GM21390 (cell line): Measurements from ENCODE around the gene ZNF846.
"Not testable (repeated sequence)": the region's sequence is repeated elsewhere in the genome, so short reads cannot be mapped to it uniquely, and the experiment has no call there.

ENCODE experiments used
- ATAC-seq: cut with Tn5 transposase; IDR thresholded peaks from one replicate; pipeline ENCODE4 v1.9.1; 2021; ENCODE audit not compliant: unreplicated experiment

ZNF846 gene

GRCh38 chr19:9768175-9769112 is at the start of gene ZNF846:
Gene ZNF846 (minus strand): TSS chr19:9768738. CDS start chr19:9764950, 3,788 bp downstream.
- peak; percentile 96 for ATAC-seq

- no peak for ATAC-seq
Observed at GRCh38 chr19:9818175-9818733, 49.7 kb upstream of the ZNF846 start.

GRCh38 chr19:9811139-9811538 is 42.6 kb upstream of the ZNF846 start:
- no peak for ATAC-seq

- no peak for ATAC-seq
Observed at GRCh38 chr19:9808855-9809824, 40.6 kb upstream of the ZNF846 start.

DNA sequence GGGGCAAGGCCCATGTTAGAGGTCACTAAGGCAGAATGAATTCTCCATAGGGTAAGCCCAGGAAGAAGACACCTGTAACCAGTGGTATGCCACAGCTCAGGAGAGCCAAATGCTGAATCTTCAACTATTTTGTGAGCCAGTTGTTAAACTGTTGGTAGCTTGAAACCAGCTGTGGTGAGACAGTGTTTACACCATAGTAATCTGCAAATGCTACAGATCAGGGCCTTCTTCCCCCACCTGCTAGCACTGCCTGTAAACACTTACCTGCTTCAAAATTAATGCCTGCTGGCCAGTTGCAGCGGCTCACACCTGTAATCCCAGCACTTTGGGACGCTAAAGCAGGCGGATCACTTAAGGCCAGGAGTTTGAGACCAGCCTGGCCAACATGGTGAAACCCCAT is 38.3 kb upstream of the ZNF846 start:
- ATAC-seq = no peak

DNA sequence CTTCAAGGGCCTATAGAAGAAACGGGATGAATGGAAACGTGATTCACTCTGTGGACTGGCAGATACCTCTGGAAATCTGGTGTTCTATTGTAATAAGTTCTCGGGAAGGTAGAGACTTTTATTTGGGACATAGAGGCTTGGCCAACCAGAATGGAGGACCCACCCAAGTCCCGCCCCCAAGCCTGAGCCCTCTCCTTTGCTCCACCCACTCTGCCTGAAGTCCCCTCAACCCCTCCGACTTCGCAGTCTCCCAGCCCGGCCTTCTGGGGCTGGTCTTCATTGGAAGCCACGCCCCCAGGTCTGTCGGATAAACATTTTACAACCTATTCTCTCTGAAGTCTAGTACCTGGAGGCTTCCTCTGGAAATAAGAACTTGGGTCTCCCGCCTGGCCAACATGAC is 33.4 kb upstream of the ZNF846 start:
- no peak for ATAC-seq

DNA sequence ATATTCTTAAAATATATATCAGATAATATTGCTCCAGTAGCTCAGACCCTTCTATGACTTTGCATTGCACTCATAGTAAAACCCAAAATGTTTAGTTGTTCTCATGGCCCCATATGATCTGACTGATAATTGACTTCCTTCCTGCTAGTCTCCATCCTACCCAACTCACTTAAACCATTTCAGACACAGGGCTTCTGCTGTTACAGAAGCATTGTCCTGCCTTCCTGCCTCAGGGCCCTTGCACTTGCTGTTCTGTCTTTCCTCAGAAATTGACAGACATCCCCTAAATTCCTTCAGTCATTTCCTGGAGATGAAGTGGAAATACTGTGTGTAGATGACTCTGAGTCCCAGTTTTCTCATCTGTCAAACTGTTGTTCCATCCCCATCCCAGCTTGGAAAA is 30.6 kb upstream of the ZNF846 start:
- no peak for ATAC-seq

GRCh38 chr19:9797871-9798270 is 29.3 kb upstream of the ZNF846 start:
- ATAC-seq = no peak

DNA sequence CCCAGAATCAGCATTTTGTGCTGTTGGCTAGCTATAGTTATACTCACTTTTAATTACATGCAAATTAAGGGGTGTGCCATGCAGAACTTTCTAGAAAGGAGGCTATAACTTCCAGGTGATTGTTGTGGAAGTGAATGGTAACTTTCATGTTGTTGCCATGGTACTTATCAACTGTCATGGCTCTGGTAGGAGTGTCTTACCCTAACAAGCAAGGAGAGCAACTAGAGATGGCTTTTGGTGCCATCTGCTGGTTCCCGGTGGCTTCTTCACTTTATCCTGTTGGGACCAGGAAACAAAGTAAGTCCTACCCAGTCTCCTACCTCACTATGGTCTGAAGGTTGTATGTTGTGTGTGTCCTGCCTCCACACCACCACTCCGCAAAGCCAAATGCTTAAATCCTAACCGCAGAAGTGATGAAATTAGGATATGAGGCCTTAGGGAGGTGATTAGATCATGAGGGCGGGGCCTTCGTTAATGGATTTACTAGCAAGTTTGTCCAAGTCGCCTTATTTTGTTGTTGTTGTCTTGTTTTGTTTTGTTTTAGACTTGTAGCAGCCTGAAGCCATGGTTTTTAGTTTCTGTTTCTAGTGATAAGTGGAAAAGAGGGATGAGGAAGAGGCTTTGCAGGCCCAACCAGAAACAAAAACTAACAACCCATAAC is 27.7 kb upstream of the ZNF846 start:
- peak; percentile 59 for ATAC-seq

DNA sequence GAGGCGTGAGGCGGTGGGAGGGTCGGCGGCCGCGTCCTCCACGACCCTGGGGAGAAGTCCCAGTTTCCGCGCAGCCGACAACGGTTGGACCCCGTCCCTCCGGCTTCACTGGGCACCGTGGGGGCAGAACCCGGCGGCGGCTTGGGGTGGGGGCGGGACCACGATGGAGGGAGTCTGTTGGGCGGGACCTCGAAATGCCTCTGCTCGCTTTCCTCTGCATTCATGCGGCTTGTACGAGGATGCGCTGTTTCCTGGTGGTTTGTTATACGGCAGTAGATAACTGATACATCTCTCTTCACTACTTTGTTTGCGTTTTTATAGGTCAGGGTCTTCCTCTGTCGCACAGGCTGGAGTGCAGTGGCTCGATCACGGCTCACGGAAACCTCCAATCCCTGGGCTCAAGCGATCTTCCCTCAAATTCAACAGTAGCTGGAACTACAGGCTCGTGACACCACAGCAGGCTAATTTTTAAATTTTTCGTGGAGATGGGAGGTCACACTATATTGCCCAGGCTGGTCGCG is 24.6 kb upstream of the ZNF846 start:
- ATAC-seq = no peak

GRCh38 chr19:9792206-9793070 is 23.9 kb upstream of the ZNF846 start:
- peak; percentile 49 for ATAC-seq

DNA sequence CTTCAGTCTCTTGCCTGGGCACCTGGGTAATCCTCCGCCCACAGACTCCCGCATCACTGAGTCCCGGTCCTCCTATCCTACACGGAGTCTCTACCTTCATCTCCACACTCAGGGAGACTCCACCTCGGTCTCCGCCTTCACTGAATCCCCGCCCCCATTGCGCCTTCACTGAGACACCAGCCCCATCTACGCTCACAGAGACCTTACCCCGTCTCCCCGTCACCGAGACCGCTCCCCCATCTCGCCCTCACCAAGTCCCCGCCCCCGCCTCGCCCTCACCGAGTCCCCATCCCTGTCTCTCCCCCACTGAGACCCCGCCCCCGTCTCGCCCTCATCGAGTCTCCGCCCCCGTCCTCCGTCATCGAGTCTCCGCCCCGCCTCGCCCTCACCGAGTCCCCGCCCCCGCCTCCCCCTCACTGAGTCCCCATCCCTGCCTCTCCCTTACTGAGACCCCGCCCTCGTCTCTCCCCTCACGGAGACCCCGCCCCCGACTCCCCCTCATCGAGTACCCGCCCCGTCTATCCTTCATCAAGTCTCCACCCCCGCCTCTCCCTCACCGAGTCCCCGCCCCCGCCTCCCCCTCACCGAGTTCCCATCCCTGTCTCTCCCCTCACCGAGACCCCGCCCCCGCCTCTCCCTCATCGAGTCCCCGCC is 23.1 kb upstream of the ZNF846 start:
- no peak for ATAC-seq

DNA sequence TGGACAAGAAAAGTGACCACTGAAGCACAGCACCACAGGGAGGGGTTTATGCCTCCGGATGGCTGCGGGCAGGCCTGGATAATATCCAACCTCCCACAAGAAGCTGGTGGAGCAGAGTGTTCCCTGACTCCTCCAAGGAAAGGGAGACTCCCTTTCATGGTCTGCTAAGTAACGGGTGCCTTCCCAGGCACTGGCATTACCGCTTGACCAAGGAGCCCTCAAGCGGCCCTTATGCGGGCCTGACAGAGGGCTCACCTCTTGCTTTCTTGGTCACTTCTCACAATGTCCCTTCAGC is 22.5 kb upstream of the ZNF846 start:
- not testable (repeated sequence) for ATAC-seq

DNA sequence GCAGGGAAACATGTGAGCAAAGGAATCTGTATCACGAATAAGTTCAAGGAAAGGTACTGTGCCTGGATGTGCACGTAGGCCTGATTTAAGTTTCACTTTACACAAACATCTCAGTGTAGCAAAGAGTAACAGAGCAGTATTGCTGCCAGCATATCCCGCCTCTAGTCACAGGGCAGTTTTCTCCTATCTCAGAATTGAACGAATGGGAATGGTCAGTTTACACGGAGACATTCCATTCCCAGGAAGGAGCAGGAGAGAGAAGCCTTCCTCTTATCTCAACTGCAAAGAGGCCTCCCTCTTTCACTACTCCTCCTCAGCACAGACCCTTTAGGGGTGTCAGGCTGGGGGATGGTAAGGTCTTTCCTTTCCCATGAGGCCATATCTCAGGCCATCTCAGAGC is 21.0 kb upstream of the ZNF846 start:
- not testable (repeated sequence) for ATAC-seq

DNA sequence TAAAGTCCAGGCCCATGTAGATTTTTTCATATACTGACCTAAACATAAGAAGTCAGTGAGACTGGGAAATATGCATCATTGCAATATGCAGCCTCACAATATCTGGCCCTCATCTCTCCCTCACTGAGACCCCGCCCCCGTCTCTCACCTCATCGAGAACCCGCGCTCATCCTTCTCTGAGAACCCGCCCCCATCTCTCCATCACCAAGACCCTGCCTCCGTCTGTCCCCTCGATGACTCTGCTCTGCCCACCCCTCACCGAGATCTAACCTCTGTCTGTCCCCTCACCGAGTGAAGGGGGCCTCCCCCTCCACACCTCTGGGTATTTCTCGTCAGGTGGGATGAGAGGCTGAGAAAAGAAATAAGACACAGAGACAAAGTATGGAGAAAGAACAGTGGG is 20.5 kb upstream of the ZNF846 start:
- no peak for ATAC-seq

GRCh38 chr19:9788604-9789003 is 20.1 kb upstream of the ZNF846 start:
- not testable (repeated sequence) for ATAC-seq

DNA sequence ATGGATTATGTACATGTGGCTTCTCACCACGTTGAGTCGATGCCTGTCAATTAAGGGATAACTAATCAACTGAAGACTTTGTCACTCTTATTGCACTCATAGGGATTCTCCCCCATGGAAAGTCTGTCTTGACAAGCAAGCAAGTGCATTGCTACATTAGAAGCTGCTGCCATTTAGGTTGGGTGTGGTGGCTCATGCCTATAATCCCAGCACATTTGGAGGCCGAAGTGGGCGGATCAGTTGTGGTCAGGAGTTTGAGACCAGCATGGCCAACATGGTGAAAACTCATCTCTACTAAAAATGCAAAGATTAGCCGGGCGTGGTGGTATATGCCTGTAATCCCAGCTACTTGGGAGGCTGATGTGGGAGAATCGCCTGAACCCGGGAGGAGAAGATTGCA is 18.3 kb upstream of the ZNF846 start:
- no peak for ATAC-seq

DNA sequence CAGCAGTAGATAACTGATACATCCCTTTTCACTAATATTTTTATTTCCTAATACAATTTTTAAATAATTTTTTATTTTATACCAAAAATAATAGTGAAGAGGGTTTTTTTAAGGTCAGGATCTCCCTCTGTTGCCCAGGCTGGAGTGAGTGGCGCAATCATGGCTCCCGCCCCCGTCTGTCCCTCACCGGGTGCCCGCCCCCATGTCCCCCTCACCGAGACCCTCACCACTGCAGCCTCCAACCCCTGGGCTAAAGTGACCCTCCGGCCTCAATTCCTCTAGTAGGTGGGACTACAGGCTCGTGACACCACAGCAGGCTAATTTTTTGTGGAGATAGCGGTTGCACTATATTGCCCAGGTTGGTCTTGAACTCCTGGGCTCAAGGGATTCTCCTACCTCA is 17.8 kb upstream of the ZNF846 start:
- ATAC-seq = no peak
